IPS-11a (cell line): ENCODE data around the gene TTLL11.

ENCODE experiments used
- H3K4me3 ChIP-seq: one replicate; pipeline ENCODE4 v1.5.1; 2013; ENCODE audit warnings: low read depth, low read length, control low read depth

The TTLL11 gene

GRCh38 chr9:122053567-122054350 is 39.3 kb downstream of the TTLL11 start:
- no peak overlapping the region for H3K4me3 ChIP-seq

GRCh38 chr9:122053064-122053463 is 40.0 kb downstream of the TTLL11 start:
- H3K4me3 ChIP-seq = no peak overlapping the region

GRCh38 chr9:122051351-122052321 is 41.5 kb downstream of the TTLL11 start:
- H3K4me3 ChIP-seq = no peak overlapping the region

GRCh38 chr9:122050167-122050566 is 42.9 kb downstream of the TTLL11 start:
- H3K4me3 ChIP-seq = no peak overlapping the region

- no peak overlapping the region for H3K4me3 ChIP-seq
These were observed 51.1 kb downstream of the TTLL11 start for GRCh38 chr9:122042056-122042455.

- no peak overlapping the region for H3K4me3 ChIP-seq
These were observed 52.4 kb downstream of the TTLL11 start for GRCh38 chr9:122040561-122041242.

- H3K4me3 ChIP-seq = no peak overlapping the region
These were observed 53.9 kb downstream of the TTLL11 start for GRCh38 chr9:122039234-122039633.

- no peak overlapping the region for H3K4me3 ChIP-seq
These were observed 56.1 kb downstream of the TTLL11 start for GRCh38 chr9:122036988-122037387.

GRCh38 chr9:122036408-122036807 is 56.7 kb downstream of the TTLL11 start:
- H3K4me3 ChIP-seq = no peak overlapping the region

GRCh38 chr9:122033775-122034373 is 59.2 kb downstream of the TTLL11 start:
- no peak overlapping the region for H3K4me3 ChIP-seq

GRCh38 chr9:122032346-122032745 is 60.8 kb downstream of the TTLL11 start:
- no peak overlapping the region for H3K4me3 ChIP-seq

GRCh38 chr9:122031776-122032175 is 61.3 kb downstream of the TTLL11 start:
- H3K4me3 ChIP-seq = no peak overlapping the region

GRCh38 chr9:122031157-122031556 is 62.0 kb downstream of the TTLL11 start:
- no peak overlapping the region for H3K4me3 ChIP-seq

- H3K4me3 ChIP-seq = no peak overlapping the region
These were observed 62.8 kb downstream of the TTLL11 start for GRCh38 chr9:122030357-122030756.

GRCh38 chr9:122029898-122030297 is 63.2 kb downstream of the TTLL11 start:
- no peak overlapping the region for H3K4me3 ChIP-seq

- H3K4me3 ChIP-seq = no peak overlapping the region
These were observed 65.0 kb downstream of the TTLL11 start for GRCh38 chr9:122028089-122028488.

- H3K4me3 ChIP-seq = no peak overlapping the region
These were observed 72.7 kb downstream of the TTLL11 start for GRCh38 chr9:122020398-122020797.

GRCh38 chr9:122016744-122017143 is 76.4 kb downstream of the TTLL11 start:
- H3K4me3 ChIP-seq = no peak overlapping the region

- no peak overlapping the region for H3K4me3 ChIP-seq
These were observed 76.8 kb downstream of the TTLL11 start for GRCh38 chr9:122016309-122016708.

GRCh38 chr9:122015170-122015821 is 77.8 kb downstream of the TTLL11 start:
- H3K4me3 ChIP-seq = no peak overlapping the region
